ENCODE results near the gene LHX1. TPM values are rescaled to one million over a fixed set of nuclear protein-coding genes. Genes with fewer than 3 reads are reported as not detected.

Gene LHX1
- total RNA-seq, 4 donors from 2014 or later = not detected

DNA sequence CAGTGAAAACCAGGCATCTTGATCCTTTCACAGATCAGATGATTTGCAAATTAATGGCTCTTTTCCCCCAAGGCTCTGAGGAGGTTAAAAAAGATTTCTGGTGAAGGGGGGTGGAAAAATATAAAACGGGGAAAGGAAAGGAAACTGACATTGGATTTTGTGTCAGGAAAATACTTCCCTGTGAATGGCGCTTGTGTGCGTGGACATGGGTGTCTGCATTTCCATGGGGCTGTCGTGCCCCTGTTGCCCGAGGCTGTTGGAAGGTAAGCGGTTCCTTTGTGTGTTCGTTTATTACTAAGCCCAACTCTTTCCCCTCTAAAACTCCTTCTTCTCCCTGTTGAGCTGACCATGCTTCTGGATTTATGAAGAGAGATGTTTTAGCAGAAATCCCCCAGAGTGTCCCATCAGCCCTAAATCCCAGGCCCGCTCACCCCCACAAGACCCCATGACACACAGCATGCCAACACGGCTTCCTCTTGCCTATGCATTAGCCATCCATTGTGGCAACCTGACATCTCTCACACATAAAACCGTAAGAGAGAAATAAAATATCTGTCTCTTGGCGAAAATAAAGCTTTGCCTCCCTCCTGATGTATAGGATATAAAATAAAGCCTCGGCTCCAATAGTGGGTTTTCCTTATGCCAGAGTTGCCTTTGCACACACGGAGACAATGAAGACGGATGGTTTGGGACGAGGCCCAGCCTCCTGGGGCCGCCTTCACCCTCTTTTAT is 7.3 kb upstream of the LHX1 start:
- H3K4me1 ChIP-seq = peaks cover 2 to 44% (median 24%) of the 10 kb centered on the region in 3 donors
- H3K36me3 ChIP-seq = no peaks in the 10 kb centered on the region
- H3K27ac ChIP-seq = no peak overlapping the region
- H3K27me3 ChIP-seq = peaks cover 100% of the 10 kb centered on the region
- H3K9me3 ChIP-seq = no peaks in the 10 kb centered on the region
- H3K4me3 ChIP-seq = no peak overlapping the region
- TF ChIP-seq EP300 (IDR thresholded peaks at IDR 0.05) = no peak
- TF ChIP-seq, protein P1, sequence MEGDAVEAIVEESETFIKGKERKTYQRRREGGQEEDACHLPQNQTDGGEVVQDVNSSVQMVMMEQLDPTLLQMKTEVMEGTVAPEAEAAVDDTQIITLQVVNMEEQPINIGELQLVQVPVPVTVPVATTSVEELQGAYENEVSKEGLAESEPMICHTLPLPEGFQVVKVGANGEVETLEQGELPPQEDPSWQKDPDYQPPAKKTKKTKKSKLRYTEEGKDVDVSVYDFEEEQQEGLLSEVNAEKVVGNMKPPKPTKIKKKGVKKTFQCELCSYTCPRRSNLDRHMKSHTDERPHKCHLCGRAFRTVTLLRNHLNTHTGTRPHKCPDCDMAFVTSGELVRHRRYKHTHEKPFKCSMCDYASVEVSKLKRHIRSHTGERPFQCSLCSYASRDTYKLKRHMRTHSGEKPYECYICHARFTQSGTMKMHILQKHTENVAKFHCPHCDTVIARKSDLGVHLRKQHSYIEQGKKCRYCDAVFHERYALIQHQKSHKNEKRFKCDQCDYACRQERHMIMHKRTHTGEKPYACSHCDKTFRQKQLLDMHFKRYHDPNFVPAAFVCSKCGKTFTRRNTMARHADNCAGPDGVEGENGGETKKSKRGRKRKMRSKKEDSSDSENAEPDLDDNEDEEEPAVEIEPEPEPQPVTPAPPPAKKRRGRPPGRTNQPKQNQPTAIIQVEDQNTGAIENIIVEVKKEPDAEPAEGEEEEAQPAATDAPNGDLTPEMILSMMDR (IDR thresholded peaks at IDR 0.05) = no peak
- TF ChIP-seq POLR2A (IDR thresholded peaks at IDR 0.05) = no peak
- no peak for TF ChIP-seq POLR2AphosphoS5 (IDR thresholded peaks at IDR 0.05)
- no peak for ATAC-seq
- WGBS, 2 donors (ENCODE audit: low coverage in 1 of 2) = 33 to 34% methylated on average over 15 to 16 of the region's 16 CpGs

DNA sequence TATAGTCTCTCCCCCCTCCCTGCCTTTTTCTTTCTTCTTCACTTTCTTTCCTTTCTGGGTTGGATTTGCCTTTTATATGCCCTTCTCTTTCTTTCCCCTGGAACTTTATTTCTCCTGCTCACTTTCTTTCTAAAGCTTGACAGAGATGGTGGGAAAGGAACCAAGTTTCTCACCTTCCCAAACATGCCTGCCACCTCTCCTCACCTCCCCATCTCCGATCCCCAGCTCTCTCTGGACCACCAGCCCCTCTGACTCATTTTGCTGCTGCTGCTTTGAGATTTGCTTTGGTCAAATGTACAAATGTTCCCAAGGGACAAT is 6.7 kb upstream of the LHX1 start:
- TF ChIP-seq POLR2AphosphoS5 (IDR thresholded peaks at IDR 0.05) = no peak
- no peak for TF ChIP-seq EP300 (IDR thresholded peaks at IDR 0.05)
- no peak for TF ChIP-seq POLR2A (IDR thresholded peaks at IDR 0.05)
- TF ChIP-seq, protein P1 (IDR thresholded peaks at IDR 0.05) = no peak
- H3K36me3 ChIP-seq = no peaks in the 10 kb centered on the region
- 73% methylated on average over 1 of the region's 1 CpG; no CpG with 5 or more reads in 1 of the 2 donors for WGBS, 2 donors (ENCODE audit: low coverage in 1 of 2)
- H3K27me3 ChIP-seq = peaks cover 100% of the 10 kb centered on the region
- no peak for ATAC-seq
- no peak overlapping the region for H3K4me3 ChIP-seq
- no peaks in the 10 kb centered on the region for H3K9me3 ChIP-seq
- no peak overlapping the region for H3K27ac ChIP-seq
- peaks cover 2 to 49% (median 29%) of the 10 kb centered on the region in 3 donors for H3K4me1 ChIP-seq

DNA sequence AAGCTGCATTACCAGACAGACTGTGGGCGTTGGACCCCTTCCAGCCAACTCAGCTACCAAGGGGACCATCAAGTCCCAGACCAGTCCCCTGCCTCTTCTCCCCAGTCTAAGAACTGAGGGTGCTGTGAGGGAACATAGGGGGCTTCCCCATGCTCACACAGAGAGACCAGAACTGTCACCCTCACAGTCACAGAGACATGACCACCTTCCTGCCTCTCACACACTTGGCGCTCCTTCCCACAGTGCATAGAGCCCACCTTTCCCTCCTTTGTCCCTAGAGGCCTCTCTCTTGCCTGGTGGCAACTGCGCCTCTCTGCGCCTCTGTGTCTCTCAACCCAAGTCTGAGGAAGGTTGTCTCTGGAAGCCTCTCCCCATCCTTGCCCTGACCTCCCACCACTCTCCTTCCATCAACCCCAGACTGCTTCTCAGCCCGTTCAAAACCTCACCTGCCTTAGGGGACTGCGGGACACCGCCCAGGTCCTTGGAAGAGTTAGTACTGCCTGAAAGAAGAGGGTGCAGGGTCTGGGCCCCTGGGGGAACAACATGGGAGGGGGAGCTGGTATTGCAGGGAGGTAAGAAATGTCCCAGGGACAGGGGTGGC is 6.1 kb upstream of the LHX1 start:
- peaks cover 100% of the 10 kb centered on the region for H3K27me3 ChIP-seq
- no peak for ATAC-seq
- 35 to 55% methylated on average over 4 to 5 of the region's 7 CpGs for WGBS, 2 donors (ENCODE audit: low coverage in 1 of 2)
- H3K27ac ChIP-seq = no peak overlapping the region
- no peak overlapping the region for H3K4me3 ChIP-seq
- H3K9me3 ChIP-seq = no peaks in the 10 kb centered on the region
- no peaks in the 10 kb centered on the region for H3K36me3 ChIP-seq
- peaks cover 2 to 56% (median 36%) of the 10 kb centered on the region in 3 donors for H3K4me1 ChIP-seq
- TF ChIP-seq POLR2A (IDR thresholded peaks at IDR 0.05) (no peak), POLR2AphosphoS5 (IDR thresholded peaks at IDR 0.05) (no peak), EP300 (IDR thresholded peaks at IDR 0.05) (no peak)
- TF ChIP-seq, protein P1 (IDR thresholded peaks at IDR 0.05) = no peak

DNA sequence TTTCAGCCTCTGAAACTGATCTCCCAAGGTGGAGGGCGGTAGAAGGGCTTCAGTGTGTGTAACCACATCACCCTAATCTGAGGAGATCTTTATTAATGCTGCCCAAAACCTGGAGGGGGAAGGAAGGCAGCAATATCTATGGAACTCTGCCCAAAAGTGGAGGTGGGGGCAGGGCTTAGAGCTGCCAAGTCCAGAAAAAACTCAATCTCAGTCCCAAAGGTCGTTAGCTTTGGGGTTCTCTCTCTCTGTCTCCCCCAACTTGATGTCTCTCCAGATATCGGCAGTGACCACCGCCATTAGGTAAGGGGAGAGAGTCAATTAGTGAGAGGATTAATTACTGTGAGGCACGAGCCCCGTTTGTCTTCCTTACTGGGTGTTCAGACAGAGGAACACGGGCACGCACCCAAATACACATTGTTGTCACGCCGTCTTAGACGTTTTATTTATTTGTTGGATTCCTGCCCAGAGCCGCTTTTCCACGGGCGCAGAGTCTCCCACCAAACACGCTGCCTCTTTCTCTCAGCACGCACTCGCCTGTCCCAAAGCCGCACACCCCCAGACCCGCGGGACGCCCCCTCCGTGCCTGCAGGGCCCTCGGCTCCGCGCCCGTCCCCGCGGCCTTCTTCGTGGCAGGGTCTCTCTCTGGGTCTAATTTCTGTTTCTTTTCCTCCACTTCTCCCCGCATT is 5.4 kb upstream of the LHX1 start:
- ATAC-seq = no peak
- H3K27ac ChIP-seq = no peak overlapping the region
- peak overlapping the region in 1 of 2 donors; percentile 32 for H3K4me3 ChIP-seq
- H3K27me3 ChIP-seq = peaks cover 100% of the 10 kb centered on the region
- TF ChIP-seq, protein P1 (IDR thresholded peaks at IDR 0.05) = no peak
- TF ChIP-seq POLR2AphosphoS5 (IDR thresholded peaks at IDR 0.05) (no peak), POLR2A (IDR thresholded peaks at IDR 0.05) (no peak), EP300 (IDR thresholded peaks at IDR 0.05) (no peak)
- WGBS, 2 donors (ENCODE audit: low coverage in 1 of 2) = 1 to 2% methylated on average over 15 to 29 of the region's 30 CpGs
- peaks cover 2 to 62% (median 42%) of the 10 kb centered on the region in 3 donors for H3K4me1 ChIP-seq
- no peaks in the 10 kb centered on the region for H3K9me3 ChIP-seq
- no peaks in the 10 kb centered on the region for H3K36me3 ChIP-seq
